Measurements from ENCODE around the gene ZBED6. TPM values are rescaled to one million over a fixed set of nuclear protein-coding genes. Genes with fewer than 3 reads are reported as not detected.
"Not testable (repeated sequence)": the region's sequence is repeated elsewhere in the genome, so short reads cannot be mapped to it uniquely, and the experiment has no call there.

Gene ZBED6
- polyA plus RNA-seq (2013), result 28.0 and 28.3 TPM in 2 replicates

GRCh38 chr1:203795441-203796235 is at the start of gene ZBED6, which contains the start of gene ZC3H11A:
TSS of gene ZBED6 (plus strand) at chr1:203795623. CDS start at chr1:203797523, 1,900 bp downstream.
TSS of gene ZC3H11A (plus strand) at chr1:203795623. CDS start at chr1:203817071, 21,448 bp downstream.
- H3K4me2 ChIP-seq (ENCODE audit: low read length), result peak within 1 kb of the TSS; percentile 65
- peak within 1 kb of the TSS; percentile 92 for H3K4ac ChIP-seq (ENCODE audit: low read depth, low read length)
- H3K9me3 ChIP-seq (ENCODE audit: insufficient read depth, low read depth, low read length), result no peaks in the 10 kb centered on the region
- peak within 1 kb of the TSS; percentile 71 for H2BK12ac ChIP-seq (ENCODE audit: low read length)
- no CpG with 5 or more reads among the region's 59 CpGs for WGBS (ENCODE audit: extremely low coverage, insufficient coverage, insufficient read length)
- peak within 1 kb of the TSS; percentile 60 for H3K14ac ChIP-seq (ENCODE audit: low read length)
- H3K23ac ChIP-seq (ENCODE audit: low read length), result no peak within 1 kb of the TSS
- peaks cover 17% of the 10 kb centered on the region for H3K79me2 ChIP-seq (ENCODE audit: control insufficient read depth, insufficient read depth, low read length, poor library complexity)
- H3K18ac ChIP-seq (ENCODE audit: low read length), result peak within 1 kb of the TSS; percentile 38
- peak within 1 kb of the TSS; percentile 91 for H3K9ac ChIP-seq (ENCODE audit: low read length)
- H3K27ac ChIP-seq (ENCODE audit: low read depth, low read length), result peak within 1 kb of the TSS; percentile 99
- peak within 1 kb of the TSS; percentile 45 for H2AFZ ChIP-seq (ENCODE audit: insufficient read depth, low read length, poor library complexity)
- H4K91ac ChIP-seq (ENCODE audit: low read depth, low read length), result peak within 1 kb of the TSS; percentile 94
- H3K36me3 ChIP-seq (ENCODE audit: control insufficient read depth in 1 of 2, insufficient read depth in 2 of 2, low read length in 2 of 2), result peaks cover 2 to 9% of the 10 kb centered on the region in 2 experiments
- peaks cover 0 to 5% of the 10 kb centered on the region in 2 experiments for H3K4me1 ChIP-seq (ENCODE audit: control insufficient read depth in 1 of 2, insufficient read depth in 2 of 2, low read length in 2 of 2)
- peak within 1 kb of the TSS; percentile 80 for H2BK120ac ChIP-seq (ENCODE audit: insufficient read depth, low read length, poor library complexity)
- peak; percentile 100 for DNase-seq
- H4K8ac ChIP-seq (ENCODE audit: low read depth, low read length), result peak within 1 kb of the TSS; percentile 92
- H2BK5ac ChIP-seq (ENCODE audit: low read depth, low read length, poor library complexity), result peak within 1 kb of the TSS; percentile 86
- H3K4me3 ChIP-seq (ENCODE audit: low read depth, low read length), result peak within 1 kb of the TSS; percentile 81
- H4K12ac ChIP-seq (ENCODE audit: low read depth, low read length), result peak within 1 kb of the TSS; percentile 77
- peaks cover 15% of the 10 kb centered on the region for H3K79me1 ChIP-seq (ENCODE audit: low read length)
- H2AK5ac ChIP-seq (ENCODE audit: low read length), result no peak within 1 kb of the TSS
- H3K27me3 ChIP-seq (ENCODE audit: insufficient read depth, low read length), result no peaks in the 10 kb centered on the region

- Histone ChIP-seq H3K36me3 (ENCODE audit: control insufficient read depth in 1 of 2, insufficient read depth in 2 of 2, low read length in 2 of 2) (peaks cover 6 to 16% of the 10 kb centered on the region in 2 experiments), H3K4ac (ENCODE audit: low read depth, low read length) (no peak overlapping the region), H2AK5ac (ENCODE audit: low read length) (no peak overlapping the region), H4K12ac (ENCODE audit: low read depth, low read length) (no peak overlapping the region), H2BK12ac (ENCODE audit: low read length) (no peak overlapping the region), H3K9ac (ENCODE audit: low read length) (no peak overlapping the region), H3K18ac (ENCODE audit: low read length) (no peak overlapping the region), H3K79me2 (ENCODE audit: control insufficient read depth, insufficient read depth, low read length, poor library complexity) (no peaks in the 10 kb centered on the region), H3K4me1 (ENCODE audit: control insufficient read depth in 1 of 2, insufficient read depth in 2 of 2, low read length in 2 of 2) (no peaks in the 10 kb centered on the region), H2BK5ac (ENCODE audit: low read depth, low read length, poor library complexity) (no peak overlapping the region), H3K4me2 (ENCODE audit: low read length) (no peak overlapping the region), H3K23ac (ENCODE audit: low read length) (no peak overlapping the region), H2BK120ac (ENCODE audit: insufficient read depth, low read length, poor library complexity) (no peak overlapping the region), H3K9me3 (ENCODE audit: insufficient read depth, low read depth, low read length) (no peaks in the 10 kb centered on the region), H3K79me1 (ENCODE audit: low read length) (no peaks in the 10 kb centered on the region), H2AFZ (ENCODE audit: insufficient read depth, low read length, poor library complexity) (no peak overlapping the region), H3K14ac (ENCODE audit: low read length) (no peak overlapping the region), H3K27ac (ENCODE audit: low read depth, low read length) (no peak overlapping the region), H4K91ac (ENCODE audit: low read depth, low read length) (no peak overlapping the region), H4K8ac (ENCODE audit: low read depth, low read length) (no peak overlapping the region), H3K4me3 (ENCODE audit: low read depth, low read length) (no peak overlapping the region), H3K27me3 (ENCODE audit: insufficient read depth, low read length) (no peaks in the 10 kb centered on the region)
- no CpG with 5 or more reads among the region's 6 CpGs for WGBS (ENCODE audit: extremely low coverage, insufficient coverage, insufficient read length)
- DNase-seq, result no peak
These were observed 49.1 kb upstream of the ZBED6 start for GRCh38 chr1:203746281-203746680.

GRCh38 chr1:203751051-203751450 is 44.4 kb upstream of the ZBED6 start:
- H3K4me3 ChIP-seq (ENCODE audit: low read depth, low read length), result no peak overlapping the region
- no peak overlapping the region for H2BK5ac ChIP-seq (ENCODE audit: low read depth, low read length, poor library complexity)
- H3K9me3 ChIP-seq (ENCODE audit: insufficient read depth, low read depth, low read length), result no peaks in the 10 kb centered on the region
- no CpG with 5 or more reads among the region's 3 CpGs for WGBS (ENCODE audit: extremely low coverage, insufficient coverage, insufficient read length)
- H3K9ac ChIP-seq (ENCODE audit: low read length), result no peak overlapping the region
- H4K12ac ChIP-seq (ENCODE audit: low read depth, low read length), result no peak overlapping the region
- no peak overlapping the region for H4K8ac ChIP-seq (ENCODE audit: low read depth, low read length)
- no peak overlapping the region for H2AFZ ChIP-seq (ENCODE audit: insufficient read depth, low read length, poor library complexity)
- H4K91ac ChIP-seq (ENCODE audit: low read depth, low read length), result no peak overlapping the region
- no peak overlapping the region for H3K18ac ChIP-seq (ENCODE audit: low read length)
- no peak overlapping the region for H3K4me2 ChIP-seq (ENCODE audit: low read length)
- no peaks in the 10 kb centered on the region for H3K79me2 ChIP-seq (ENCODE audit: control insufficient read depth, insufficient read depth, low read length, poor library complexity)
- H3K23ac ChIP-seq (ENCODE audit: low read length), result no peak overlapping the region
- H2BK12ac ChIP-seq (ENCODE audit: low read length), result no peak overlapping the region
- H3K79me1 ChIP-seq (ENCODE audit: low read length), result peaks cover 6% of the 10 kb centered on the region
- no peak overlapping the region for H3K27ac ChIP-seq (ENCODE audit: low read depth, low read length)
- H2BK120ac ChIP-seq (ENCODE audit: insufficient read depth, low read length, poor library complexity), result no peak overlapping the region
- H3K27me3 ChIP-seq (ENCODE audit: insufficient read depth, low read length), result no peaks in the 10 kb centered on the region
- peaks cover 6 to 7% of the 10 kb centered on the region in 2 experiments for H3K4me1 ChIP-seq (ENCODE audit: control insufficient read depth in 1 of 2, insufficient read depth in 2 of 2, low read length in 2 of 2)
- H2AK5ac ChIP-seq (ENCODE audit: low read length), result no peak overlapping the region
- no peaks in the 10 kb centered on the region for H3K36me3 ChIP-seq (ENCODE audit: control insufficient read depth in 1 of 2, insufficient read depth in 2 of 2, low read length in 2 of 2)
- no peak overlapping the region for H3K14ac ChIP-seq (ENCODE audit: low read length)
- DNase-seq, result peak; percentile 54 to 83
- no peak overlapping the region for H3K4ac ChIP-seq (ENCODE audit: low read depth, low read length)

GRCh38 chr1:203751618-203752361 is 43.6 kb upstream of the ZBED6 start:
- not testable (repeated sequence) for H4K91ac ChIP-seq (ENCODE audit: low read depth, low read length); H3K4ac ChIP-seq (ENCODE audit: low read depth, low read length); H2AK5ac ChIP-seq (ENCODE audit: low read length); H3K27me3 ChIP-seq (ENCODE audit: insufficient read depth, low read length); H2BK12ac ChIP-seq (ENCODE audit: low read length); H3K79me1 ChIP-seq (ENCODE audit: low read length); H3K4me2 ChIP-seq (ENCODE audit: low read length); H3K27ac ChIP-seq (ENCODE audit: low read depth, low read length); H2BK5ac ChIP-seq (ENCODE audit: low read depth, low read length, poor library complexity); H2BK120ac ChIP-seq (ENCODE audit: insufficient read depth, low read length, poor library complexity); H3K36me3 ChIP-seq (ENCODE audit: control insufficient read depth in 1 of 2, insufficient read depth in 2 of 2, low read length in 2 of 2); H3K79me2 ChIP-seq (ENCODE audit: control insufficient read depth, insufficient read depth, low read length, poor library complexity); H3K14ac ChIP-seq (ENCODE audit: low read length); H3K4me3 ChIP-seq (ENCODE audit: low read depth, low read length); H4K8ac ChIP-seq (ENCODE audit: low read depth, low read length); H3K9ac ChIP-seq (ENCODE audit: low read length); H2AFZ ChIP-seq (ENCODE audit: insufficient read depth, low read length, poor library complexity); H3K18ac ChIP-seq (ENCODE audit: low read length); H3K23ac ChIP-seq (ENCODE audit: low read length); H3K9me3 ChIP-seq (ENCODE audit: insufficient read depth, low read depth, low read length); DNase-seq; H4K12ac ChIP-seq (ENCODE audit: low read depth, low read length); H3K4me1 ChIP-seq (ENCODE audit: control insufficient read depth in 1 of 2, insufficient read depth in 2 of 2, low read length in 2 of 2)
- WGBS (ENCODE audit: extremely low coverage, insufficient coverage, insufficient read length), result no CpG with 5 or more reads among the region's 5 CpGs
